Ureter (tissue), 1 donor: Measurements from ENCODE around the gene DRG2. TPM values are rescaled to one million over a fixed set of nuclear protein-coding genes. Genes with fewer than 3 reads are reported as not detected.

ENCODE experiments used
- DNase-seq: peaks from one replicate; pipeline ENCODE4 v3.0.0-alpha.2; 2020; ENCODE audit warnings: low spot score
- total RNA-seq: library from RNA; stranded (reverse); gene quantifications from one replicate; pipeline ENCODE4 v1.2.4, GENCODE V29; 2023
- donor health status: DM: yes; HTN: yes; CAD: no.

Gene DRG2, protein sequence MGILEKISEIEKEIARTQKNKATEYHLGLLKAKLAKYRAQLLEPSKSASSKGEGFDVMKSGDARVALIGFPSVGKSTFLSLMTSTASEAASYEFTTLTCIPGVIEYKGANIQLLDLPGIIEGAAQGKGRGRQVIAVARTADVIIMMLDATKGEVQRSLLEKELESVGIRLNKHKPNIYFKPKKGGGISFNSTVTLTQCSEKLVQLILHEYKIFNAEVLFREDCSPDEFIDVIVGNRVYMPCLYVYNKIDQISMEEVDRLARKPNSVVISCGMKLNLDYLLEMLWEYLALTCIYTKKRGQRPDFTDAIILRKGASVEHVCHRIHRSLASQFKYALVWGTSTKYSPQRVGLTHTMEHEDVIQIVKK
- 56.3 TPM for total RNA-seq

DNA sequence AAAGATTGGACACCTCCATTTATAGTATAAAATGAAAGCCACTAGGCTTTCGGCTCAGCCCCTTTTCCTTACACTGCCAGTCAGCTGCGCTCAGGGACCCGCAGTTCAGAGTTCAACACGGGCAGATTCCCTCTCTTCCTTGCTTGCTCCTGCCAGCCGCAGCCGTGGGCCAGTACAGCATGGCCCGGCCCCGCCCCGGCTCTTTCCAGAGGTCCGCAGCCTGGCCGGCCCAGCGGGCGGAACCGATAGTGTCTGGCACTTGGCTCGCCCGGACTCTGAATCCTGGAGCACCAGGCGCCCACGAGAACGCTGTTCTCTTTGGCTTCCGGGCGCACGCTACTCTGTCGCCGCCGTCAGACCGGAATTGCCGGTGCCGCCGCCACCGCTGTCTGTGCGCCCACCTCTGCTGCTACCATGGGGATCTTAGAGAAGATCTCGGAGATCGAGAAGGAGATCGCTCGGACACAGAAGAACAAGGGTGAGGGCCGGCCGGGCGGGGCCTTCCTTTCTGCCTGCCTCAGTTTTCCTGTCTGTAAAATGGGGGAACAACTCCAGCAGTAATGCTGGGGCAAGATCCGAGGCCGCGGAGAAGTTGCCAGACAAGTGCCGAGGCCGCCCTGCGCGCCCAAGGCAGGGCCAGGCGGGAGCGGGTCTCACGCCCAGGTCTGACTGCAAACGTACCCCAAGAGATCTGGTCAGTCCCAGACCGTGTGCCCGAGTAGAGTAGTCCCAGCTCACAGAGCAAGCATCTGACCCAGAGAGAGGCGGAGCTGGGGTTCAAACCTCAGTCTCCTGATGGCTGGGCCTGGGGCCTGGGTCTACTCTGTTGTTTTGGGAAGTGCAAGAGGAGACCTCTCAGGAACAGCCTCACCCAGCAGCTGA is at the start of gene DRG2:
DRG2 (plus strand) TSS at position 339 of the 882 bp plus-strand sequence; CDS start at position 415, 76 bp downstream.
- peak; percentile 93 for DNase-seq

DNA sequence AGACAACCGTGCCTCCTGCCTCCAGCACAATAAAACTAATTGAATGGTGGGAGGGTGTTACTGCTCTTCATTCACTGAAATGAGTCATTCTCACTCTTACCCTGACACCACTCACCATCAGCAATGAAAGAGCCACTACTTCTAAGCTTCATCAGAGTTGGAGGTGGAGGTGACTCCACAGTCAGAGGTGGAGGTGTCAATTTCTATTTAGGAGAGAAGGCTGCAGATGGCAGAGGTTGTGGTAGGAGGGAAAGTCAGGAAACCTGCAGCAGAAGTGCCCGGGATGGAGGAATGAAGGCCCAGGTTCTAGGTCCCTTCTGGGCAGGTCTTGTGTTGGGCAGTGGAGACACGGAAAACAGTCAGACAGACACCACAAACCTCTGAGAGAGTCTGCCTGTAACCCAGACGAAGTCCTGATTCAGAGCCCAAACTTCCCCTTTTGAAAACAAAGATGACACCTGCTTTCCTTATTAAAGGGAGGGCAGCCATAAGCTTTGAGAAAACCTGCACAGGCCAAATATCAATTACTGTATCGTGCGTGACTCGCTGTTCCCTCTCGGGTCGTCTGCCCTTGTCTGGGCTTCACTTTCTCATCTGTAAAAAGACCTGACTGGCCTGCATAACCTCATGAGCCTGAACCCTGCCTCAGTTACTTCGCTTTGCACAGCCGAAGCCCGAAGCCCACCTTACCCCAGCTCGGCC is 49.4 kb upstream of the DRG2 start:
- DNase-seq = no peak

DNA sequence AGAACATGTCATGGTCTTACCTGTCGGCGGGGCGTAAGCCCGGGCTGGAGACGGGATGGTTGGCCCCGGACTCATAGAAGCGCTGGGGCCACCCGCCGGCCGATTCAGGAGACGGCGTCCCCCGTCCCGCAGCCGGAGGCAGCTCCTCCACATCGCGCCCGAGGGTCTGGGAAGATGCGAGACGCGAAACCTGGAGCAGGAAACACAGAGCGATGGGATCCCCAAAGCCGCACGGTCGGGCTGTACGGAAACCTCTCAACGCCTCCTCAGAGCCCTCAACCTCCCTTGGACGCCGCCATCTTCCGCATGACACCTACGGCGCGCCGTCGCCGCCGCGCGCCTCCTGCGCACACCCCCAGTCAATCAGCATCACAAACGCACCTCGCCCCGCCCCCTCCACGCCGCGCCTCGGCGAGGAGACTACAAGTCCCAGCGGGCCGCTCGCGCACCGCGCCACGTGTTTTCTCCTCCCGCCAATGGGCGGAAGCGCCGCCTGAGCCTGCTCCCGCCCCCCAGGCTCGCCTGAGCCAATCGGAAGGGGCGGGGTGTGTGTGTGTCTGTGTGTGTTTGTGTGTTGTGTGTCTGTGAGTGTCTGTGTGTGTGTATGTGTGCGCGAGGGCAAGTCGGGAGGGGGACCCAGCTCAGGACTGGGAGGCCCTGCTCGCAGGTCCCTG is 48.8 kb upstream of the DRG2 start, which contains the start of the genes ATPAF2 and GID4:
ATPAF2 (minus strand) TSS at position 308 of the 674 bp plus-strand sequence; CDS start at position 153, 155 bp downstream.
GID4 (plus strand) TSS at position 548 of the 674 bp plus-strand sequence; CDS start at position 605, 57 bp downstream.
- peak; percentile 100 for DNase-seq

DNA sequence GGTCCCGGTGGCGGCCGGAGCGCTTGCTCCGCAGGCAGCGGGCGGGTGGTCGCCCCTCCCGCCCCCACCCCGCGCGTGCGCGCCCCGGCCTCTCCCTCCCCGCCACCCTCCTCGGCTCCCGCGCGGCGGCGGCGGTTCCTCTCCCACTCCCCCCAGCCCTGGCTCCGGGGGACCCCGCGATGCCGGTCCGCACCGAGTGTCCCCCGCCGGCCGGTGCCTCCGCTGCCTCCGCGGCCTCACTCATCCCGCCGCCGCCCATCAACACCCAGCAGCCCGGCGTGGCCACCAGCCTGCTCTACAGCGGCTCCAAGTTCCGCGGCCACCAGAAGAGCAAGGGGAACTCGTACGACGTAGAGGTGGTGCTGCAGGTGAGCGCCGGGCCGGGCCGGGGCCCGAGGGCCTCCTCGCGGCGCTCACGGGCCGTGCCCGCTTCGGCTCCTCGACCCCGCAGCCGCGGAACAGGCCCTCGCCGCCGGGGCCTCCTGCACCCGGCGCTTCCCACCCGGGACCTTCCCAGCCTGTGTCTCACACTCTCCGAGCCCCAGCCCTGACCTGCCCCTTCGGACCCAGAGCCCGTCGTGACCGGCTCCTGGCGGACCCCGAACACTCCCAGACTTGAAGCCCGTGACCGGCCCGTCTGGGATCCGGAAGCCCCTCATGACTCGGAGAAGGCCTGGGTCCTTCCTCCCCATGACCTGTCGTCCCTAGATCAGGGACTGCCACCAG is 48.0 kb upstream of the DRG2 start:
- DNase-seq = peak; percentile 54

DNA sequence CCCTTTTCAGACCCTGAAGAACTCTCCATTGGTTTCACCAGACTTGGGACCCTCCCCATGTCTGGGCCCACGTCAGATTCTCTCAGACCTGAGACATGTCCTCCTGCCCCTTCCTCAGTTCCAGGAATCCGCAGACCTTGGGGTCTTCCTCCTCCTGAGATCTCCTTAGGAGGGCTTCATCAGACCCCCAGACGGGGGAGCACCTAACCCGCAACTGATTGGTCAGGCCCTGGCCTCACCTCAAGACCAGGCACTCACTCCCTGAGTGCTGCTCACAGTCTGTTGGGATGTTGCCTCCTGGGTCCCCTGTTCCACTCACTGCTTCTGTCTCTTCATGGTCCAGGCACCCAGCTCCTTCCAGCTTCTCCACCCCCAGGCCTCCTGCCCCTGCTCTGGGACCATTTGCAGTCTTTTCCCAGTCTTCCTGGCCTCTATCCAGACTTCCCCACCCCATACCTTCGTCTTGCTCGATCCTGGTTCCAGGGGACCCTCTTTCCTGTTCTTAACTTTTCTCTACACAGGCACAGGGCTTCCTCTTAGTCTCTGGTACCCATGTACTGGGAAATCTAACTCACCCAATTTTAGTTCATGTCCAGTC is 47.4 kb upstream of the DRG2 start:
- no peak for DNase-seq

DNA sequence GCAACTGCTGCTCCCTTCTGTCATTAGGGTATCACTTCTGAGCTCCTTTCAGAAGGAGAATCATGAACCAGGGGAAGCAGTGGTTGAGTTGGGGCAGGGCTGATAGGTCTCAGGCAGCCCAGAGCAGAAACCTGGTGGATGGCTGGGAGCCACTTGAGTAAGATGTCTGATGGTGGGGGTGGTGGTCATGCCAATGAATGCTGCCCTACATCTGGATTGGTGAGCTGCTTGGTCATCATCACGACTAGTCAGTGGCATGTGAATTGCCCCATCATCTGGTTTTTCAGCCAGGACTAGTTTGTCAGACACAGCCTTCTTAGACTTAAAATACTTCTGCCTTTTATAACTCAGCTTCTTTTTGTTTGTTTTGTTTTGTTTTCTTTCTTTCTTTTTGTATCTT is 46.0 kb upstream of the DRG2 start:
- no peak for DNase-seq

DNA sequence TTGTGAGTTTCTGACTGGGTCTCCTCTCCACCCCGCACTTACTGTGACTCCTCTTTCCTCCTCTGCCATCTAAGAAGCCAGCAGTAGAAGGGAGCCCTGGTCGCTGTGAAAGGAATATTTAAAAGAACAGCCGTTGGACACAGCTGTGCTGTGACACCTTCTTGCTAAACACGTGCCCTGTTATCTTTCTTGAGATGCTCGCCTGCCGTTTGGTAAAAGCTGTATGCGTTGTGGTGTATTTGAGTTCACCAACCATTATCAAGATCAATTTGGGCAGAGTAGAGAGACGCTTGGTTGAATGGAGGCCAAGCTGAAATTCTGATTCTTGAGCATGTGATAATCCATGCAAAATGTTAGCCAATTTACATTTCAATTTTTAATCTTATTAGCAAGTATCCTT is 44.8 kb upstream of the DRG2 start:
- no peak for DNase-seq

DNA sequence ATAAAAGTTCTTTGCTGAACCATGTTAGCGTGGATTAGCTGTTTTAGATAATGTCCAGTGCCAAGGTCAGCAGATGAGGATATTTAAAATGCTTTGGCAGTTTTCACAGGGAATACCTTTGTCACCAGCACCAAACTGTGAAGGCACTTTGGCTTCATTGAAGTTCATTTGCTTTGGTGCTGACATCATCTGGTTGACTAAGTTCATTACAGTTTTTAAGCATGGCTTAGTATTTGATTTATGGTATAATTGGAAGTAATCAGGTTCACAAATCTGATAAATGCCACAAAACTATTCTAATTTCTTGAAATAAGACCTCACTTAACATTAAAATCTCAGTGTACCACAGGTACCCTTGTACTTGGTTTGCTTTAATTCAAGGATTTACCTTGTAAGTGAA is 44.3 kb upstream of the DRG2 start:
- no peak for DNase-seq

DNA sequence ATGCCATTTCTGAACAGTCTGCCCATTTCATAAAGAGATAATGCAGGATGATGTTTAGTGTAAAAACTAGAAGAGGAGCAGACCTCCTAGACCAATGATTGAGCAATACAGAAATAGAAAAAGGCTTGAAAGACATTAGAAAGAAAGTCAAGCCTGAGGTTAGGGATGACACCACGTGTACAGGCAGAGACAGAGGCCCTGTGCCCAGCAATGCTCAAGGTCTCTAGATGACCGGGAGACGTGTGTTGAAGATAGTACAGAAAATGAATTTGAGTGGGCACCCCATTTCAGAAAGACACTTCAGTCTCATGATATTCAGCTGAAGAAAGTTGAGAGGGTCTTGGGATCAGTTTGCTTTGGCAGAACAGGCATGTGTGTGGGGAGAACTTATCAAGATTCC is 43.1 kb upstream of the DRG2 start:
- DNase-seq = no peak

DNA sequence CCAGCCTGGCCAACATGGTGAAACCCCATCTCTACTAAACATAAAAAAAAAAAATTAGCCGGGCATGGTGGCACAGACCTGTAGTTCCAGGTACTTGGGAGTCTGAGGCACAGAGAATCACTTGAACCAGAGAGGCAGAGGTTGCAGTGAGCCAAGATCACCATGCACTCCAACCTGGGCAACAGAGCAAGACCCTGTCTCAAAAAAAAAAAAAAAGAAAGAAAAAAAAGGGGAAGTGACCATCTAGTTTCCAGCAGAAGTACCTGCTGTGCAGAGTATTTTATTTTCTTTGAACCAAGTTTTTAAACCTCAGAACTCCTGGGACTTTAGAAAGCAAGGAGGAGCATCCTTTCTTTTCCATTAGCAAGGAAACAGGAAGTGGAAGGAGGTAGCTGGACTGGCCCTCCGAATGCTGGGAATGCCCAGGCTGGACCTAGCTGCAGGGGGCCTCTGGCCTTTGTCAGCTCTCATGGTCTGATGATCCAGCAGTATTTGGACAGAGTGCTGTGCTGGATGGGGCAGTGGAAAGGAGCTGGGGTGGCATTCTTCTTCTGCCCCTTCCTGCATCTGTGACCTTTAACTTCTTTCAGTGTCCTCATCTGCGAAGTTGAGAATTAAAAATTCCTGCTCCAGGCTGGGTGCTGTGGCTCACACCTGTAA is 41.9 kb upstream of the DRG2 start:
- DNase-seq = no peak

DNA sequence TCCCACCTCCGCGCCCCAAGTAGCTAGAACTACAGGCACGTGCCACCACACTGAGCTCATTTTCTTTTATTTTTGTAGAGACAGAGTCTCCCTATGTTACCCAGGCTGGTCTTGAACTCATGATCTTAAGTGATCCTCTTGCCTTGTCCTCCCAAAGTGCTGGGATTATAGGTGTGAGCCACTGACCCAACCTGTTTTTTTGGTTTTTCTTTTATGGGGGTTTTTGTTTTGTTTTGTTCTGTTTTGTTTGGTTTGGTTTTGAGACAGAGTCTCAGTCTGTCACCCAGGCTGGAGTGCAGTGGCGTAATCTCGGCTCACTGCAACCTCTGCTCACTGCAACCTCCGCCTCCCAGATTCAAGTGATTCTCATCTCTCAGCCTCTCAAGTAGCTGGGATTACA is 32.2 kb upstream of the DRG2 start:
- no peak for DNase-seq

DNA sequence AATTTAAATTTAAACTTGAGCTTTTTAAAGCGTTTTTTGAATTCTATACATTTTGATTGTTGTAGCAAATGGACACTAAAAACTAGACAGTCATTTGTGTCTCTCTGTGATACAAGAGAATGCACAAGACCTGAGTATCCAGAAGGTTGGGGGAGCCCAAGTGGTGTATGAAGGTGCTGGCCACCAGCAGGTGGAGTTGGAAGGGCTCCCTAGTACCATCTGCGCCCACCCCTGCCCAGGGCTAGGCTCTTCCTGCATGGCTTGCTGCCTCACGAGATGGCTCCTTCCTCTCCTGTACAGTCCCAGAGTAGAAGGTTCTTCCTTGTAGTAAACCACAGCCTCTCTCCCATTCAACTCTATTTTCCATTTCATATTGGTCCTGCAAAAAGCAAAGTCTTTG is 31.5 kb upstream of the DRG2 start:
- DNase-seq = no peak

DNA sequence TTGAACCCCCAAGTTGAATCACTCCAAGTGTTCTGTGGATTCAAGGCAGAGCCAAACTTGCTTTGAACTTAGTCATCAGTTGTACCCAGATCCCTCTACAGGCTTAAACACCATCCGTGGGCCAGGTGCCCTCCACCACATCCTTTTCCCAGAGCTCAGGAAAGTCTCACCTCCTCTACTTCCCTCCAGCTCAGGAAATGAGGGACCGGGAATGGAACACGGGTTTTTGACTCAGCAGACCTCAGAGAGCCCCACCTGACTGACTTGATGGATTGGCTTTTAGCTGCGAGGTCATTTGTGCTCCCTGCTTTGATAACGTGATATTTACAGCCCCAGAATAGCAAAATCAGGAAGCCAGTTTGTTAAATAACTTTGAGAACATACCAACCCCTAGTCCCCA is 28.5 kb upstream of the DRG2 start:
- no peak for DNase-seq

DNA sequence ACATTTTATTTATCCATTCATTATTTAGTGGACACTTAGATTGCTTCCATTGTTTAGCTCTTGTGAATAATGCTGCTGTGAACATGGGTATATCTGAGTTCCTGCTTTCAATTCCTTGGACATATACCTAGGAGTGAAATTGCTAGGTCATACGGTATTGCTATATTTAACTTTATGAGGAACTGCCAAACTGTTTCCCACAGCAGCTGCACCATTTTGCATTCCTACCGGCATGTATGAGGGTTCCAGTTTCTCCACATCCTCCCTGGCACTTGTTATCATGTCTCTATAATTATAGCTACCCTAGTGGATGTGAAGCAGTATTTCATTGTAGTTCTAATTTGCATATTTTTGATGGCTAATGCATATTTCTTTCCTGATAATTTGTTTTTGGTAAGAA is 23.7 kb upstream of the DRG2 start:
- DNase-seq = no peak

DNA sequence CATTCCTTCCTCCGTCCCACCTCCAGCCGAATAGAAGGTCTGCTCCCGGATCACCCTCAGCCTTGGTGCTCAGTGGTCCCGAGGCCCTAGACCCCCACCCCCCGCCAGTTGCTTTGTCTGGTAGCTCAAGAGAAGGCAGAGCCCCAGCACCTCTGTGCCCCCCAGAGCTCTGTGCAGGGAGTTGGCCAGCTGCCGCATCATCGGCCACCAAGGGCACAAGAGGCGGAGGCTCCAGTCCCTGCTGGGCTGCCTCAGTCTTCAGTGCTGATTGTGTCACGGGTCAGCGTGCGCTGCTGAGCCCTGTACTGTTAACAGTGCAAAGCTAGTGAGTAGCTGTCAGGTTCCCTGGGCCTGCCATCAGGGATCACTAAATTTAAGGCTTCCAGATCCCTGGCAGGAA is 22.2 kb upstream of the DRG2 start:
- no peak for DNase-seq

DNA sequence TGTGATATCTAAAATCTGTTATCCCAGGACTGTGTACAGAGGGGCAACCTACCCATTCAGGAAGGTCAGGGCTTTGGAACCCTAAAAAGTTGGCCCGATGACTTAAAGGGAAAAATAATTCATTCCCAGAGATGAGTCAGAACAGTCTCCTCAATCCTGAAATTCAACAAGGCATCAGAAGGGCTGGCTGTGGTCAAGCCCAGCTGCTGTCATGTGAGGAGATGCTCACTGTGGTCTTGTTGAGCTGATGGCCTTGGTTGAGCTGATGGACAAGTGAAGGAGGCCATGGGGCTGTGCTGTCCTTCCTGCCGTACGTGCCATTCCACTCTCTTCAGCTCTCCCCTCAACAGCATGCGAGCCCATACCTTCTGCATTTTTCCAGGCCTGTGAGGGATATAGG is 20.9 kb upstream of the DRG2 start:
- no peak for DNase-seq

DNA sequence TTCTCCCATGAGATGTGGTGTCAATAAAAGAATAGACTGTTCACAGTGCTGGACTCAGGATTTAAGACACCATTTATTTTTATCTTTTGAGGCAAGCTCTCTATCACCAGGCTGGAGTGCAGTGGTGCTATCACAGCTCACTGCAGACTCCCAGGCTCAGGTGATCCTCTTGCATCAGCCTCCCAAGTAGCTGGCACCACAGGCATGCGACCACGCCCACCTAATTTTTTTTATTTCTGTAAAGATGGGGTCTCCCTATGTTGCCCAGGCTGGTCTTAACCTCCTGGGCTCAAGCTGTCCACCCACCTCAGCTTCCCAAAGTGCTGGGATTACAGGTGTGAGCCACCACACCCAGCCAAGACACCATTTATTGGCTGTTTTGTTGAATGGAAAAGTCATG is 18.6 kb upstream of the DRG2 start:
- no peak for DNase-seq

DNA sequence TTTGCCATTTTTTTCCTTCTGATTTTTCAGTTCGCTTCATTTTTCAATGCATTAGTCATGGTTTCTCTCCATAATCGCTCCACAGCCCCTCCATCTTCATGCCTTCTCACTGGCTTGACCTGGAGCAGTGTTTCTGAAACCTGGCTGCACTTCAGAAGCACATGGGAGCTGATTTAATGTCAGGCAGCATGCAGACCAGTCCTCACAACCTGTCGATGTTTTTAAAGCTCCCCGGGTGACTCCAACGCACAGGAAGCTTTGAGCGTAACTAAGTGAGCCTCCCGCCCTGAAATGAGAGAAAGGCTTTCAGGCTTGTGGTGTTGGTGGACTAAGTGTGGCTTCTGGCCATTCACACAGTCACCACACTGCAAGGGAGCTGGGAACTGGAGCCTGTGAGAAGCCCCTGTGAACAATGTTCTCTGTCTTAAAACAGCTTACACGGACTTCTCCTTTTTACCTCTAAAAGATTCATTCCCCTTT is 16.8 kb upstream of the DRG2 start:
- no peak for DNase-seq

DNA sequence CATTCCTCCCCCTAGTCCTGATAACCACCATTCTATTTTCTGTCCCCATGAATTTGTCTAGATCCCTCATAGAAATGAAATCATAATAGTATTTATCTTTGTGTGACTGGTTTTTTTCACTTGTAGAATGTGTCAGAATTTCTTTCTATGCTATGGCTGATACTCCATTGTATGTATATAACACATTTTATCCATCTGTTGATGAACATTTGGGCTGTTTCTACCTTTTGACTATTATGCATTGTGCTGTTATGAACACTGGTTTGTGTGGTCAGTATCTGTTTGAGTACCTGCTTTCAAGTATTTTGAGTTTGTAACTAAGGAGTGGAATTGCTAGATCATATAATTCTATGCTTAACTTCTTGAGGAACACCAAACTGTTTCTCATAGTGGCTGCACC is 16.0 kb upstream of the DRG2 start:
- DNase-seq = no peak
